Measurements from ENCODE around the gene LPAR1. TPM values are rescaled to one million over a fixed set of nuclear protein-coding genes. Genes with fewer than 3 reads are reported as not detected.

LPAR1 gene
- total and polyA plus RNA-seq, 10 of the 15 experiments (the other 5 are each of a cell fraction or from before 2014, with no cell fraction given): 3.3 to 12.9 (median 8.4) TPM

GRCh38 chr9:110990481-110990880, 47.8 kb downstream of the LPAR1 start:
- no peak for ATAC-seq
- FAIRE-seq: no peak
- no peak for DNase-seq (ENCODE audit: low read depth, low spot score)
- no peak overlapping the region for H3K9ac ChIP-seq (ENCODE audit: control insufficient read depth, insufficient read depth, low read length)
- RAD21 ChIA-PET (ENCODE audit: unreplicated experiment): no interaction called here
- intact Hi-C loops (cut with micrococcal nuclease; ENCODE audit: unreplicated experiment) (no loop called here), in situ Hi-C loops (cut with MboI) (no loop called here)
- peaks cover 2% of the 10 kb centered on the region; the same call in 1 of the 2 replicates for H3K4me1 ChIP-seq (ENCODE audit: control insufficient read depth, insufficient read depth, low read length)
- no peaks in the 10 kb centered on the region for H3K79me2 ChIP-seq (ENCODE audit: control insufficient read depth, insufficient read depth, low read length)
- TF ChIP-seq MTA3 (IDR thresholded peaks at IDR 0.05; ENCODE audit: borderline replicate concordance, low read length) (no peak), ATF7 (IDR thresholded peaks at IDR 0.05; ENCODE audit: low read depth) (peak; percentile 53)
- no peaks in the 10 kb centered on the region for H3K27me3 ChIP-seq (replicated peaks in 1 of 2; ENCODE audit: control insufficient read depth in 2 of 2, insufficient read depth in 2 of 2, low read length in 1 of 2)
- WGBS (ENCODE audit: insufficient coverage, insufficient replicate concordance, low lambda C conversion rate, missing lambda C conversion rate): 96% methylated on average over 2 of the region's 2 CpGs
- no peak overlapping the region for H3K4me2 ChIP-seq (ENCODE audit: control insufficient read depth, insufficient read depth)
- H3K9me3 ChIP-seq (replicated peaks; ENCODE audit: control insufficient read depth, insufficient read depth, low read length): no peaks in the 10 kb centered on the region
- H3K4me3 ChIP-seq: no peak overlapping the region
- SMC1A ChIA-PET (ENCODE audit: uncharacterized antibody, unreplicated experiment): interaction anchor here (0.6 kb wide), 1 partner anchor 31 kb away, joined by 3 read pairs; no protein-coding TSS in a partner anchor
- no peaks in the 10 kb centered on the region for H3K36me3 ChIP-seq (ENCODE audit: control insufficient read depth in 2 of 2, insufficient read depth in 2 of 2, low read length in 1 of 2)
- POLR2A ChIA-PET: interaction anchor here (1.0 kb wide), 1 partner anchor 38 kb away, joined by 3 read pairs; no protein-coding TSS in a partner anchor
- H4K20me1 ChIP-seq (ENCODE audit: control insufficient read depth, insufficient read depth): no peaks in the 10 kb centered on the region
- BruUV-seq (replicated peaks): no TSS peak
- H2AFZ ChIP-seq (ENCODE audit: control insufficient read depth, low read depth, low read length): no peak overlapping the region
- no peak overlapping the region for H3K27ac ChIP-seq (ENCODE audit: control insufficient read depth, insufficient read depth)
- CTCF ChIA-PET: no interaction called here

GRCh38 chr9:110986529-110986928, 51.7 kb downstream of the LPAR1 start:
- SMC1A ChIA-PET (ENCODE audit: uncharacterized antibody, unreplicated experiment): interaction anchor here (0.6 to 5.5 kb wide), 10 partner anchors 10 to 229 kb away, joined by 3 to 74 read pairs (median 10); no protein-coding TSS in a partner anchor
- no peaks in the 10 kb centered on the region for H3K9me3 ChIP-seq (replicated peaks; ENCODE audit: control insufficient read depth, insufficient read depth, low read length)
- 0% methylated on average over 1 of the region's 1 CpG for WGBS (ENCODE audit: insufficient coverage, insufficient replicate concordance, low lambda C conversion rate, missing lambda C conversion rate)
- H3K4me1 ChIP-seq (ENCODE audit: control insufficient read depth, insufficient read depth, low read length): no peaks in the 10 kb centered on the region
- H3K4me3 ChIP-seq: no peak overlapping the region
- ATAC-seq: no peak; the same call in 1 of the 3 replicates
- no peaks in the 10 kb centered on the region for H3K27me3 ChIP-seq (replicated peaks in 1 of 2; ENCODE audit: control insufficient read depth in 2 of 2, insufficient read depth in 2 of 2, low read length in 1 of 2)
- intact Hi-C loops (cut with micrococcal nuclease; ENCODE audit: unreplicated experiment): no loop called here
- DNase-seq (ENCODE audit: low read depth, low spot score): no peak
- H3K27ac ChIP-seq (ENCODE audit: control insufficient read depth, insufficient read depth): no peak overlapping the region
- H3K79me2 ChIP-seq (ENCODE audit: control insufficient read depth, insufficient read depth, low read length): no peaks in the 10 kb centered on the region
- in situ Hi-C loops (cut with MboI): no loop called here
- no peak overlapping the region for H3K4me2 ChIP-seq (ENCODE audit: control insufficient read depth, insufficient read depth)
- no peaks in the 10 kb centered on the region for H3K36me3 ChIP-seq (ENCODE audit: control insufficient read depth in 2 of 2, insufficient read depth in 2 of 2, low read length in 1 of 2)
- no peak overlapping the region for H3K9ac ChIP-seq (ENCODE audit: control insufficient read depth, insufficient read depth, low read length)
- H2AFZ ChIP-seq (ENCODE audit: control insufficient read depth, low read depth, low read length): no peak overlapping the region
- FAIRE-seq: no peak
- H4K20me1 ChIP-seq (ENCODE audit: control insufficient read depth, insufficient read depth): no peaks in the 10 kb centered on the region
- RAD21 ChIA-PET (ENCODE audit: unreplicated experiment): interaction anchor here (0.9 to 1.8 kb wide), 4 partner anchors 9 to 35 kb away, joined by 3 to 6 read pairs (median 5); no protein-coding TSS in a partner anchor
- CTCF ChIA-PET: interaction anchor here (1.0 to 1.6 kb wide), 3 partner anchors 12 to 33 kb away, joined by 3 to 4 read pairs (median 3); no protein-coding TSS in a partner anchor
- no TSS peak for BruUV-seq (replicated peaks)
- POLR2A ChIA-PET: interaction anchor here (2.0 to 2.1 kb wide), 2 partner anchors 9 to 11 kb away, joined by 7 to 11 read pairs; no protein-coding TSS in a partner anchor
- no peak for TF ChIP-seq MYB (IDR thresholded peaks at IDR 0.05; ENCODE audit: borderline replicate concordance, low read depth, low read length)
- TF ChIP-seq BMI1 (IDR thresholded peaks at IDR 0.05; ENCODE audit: borderline replicate concordance): no peak
- TF ChIP-seq, protein P1, sequence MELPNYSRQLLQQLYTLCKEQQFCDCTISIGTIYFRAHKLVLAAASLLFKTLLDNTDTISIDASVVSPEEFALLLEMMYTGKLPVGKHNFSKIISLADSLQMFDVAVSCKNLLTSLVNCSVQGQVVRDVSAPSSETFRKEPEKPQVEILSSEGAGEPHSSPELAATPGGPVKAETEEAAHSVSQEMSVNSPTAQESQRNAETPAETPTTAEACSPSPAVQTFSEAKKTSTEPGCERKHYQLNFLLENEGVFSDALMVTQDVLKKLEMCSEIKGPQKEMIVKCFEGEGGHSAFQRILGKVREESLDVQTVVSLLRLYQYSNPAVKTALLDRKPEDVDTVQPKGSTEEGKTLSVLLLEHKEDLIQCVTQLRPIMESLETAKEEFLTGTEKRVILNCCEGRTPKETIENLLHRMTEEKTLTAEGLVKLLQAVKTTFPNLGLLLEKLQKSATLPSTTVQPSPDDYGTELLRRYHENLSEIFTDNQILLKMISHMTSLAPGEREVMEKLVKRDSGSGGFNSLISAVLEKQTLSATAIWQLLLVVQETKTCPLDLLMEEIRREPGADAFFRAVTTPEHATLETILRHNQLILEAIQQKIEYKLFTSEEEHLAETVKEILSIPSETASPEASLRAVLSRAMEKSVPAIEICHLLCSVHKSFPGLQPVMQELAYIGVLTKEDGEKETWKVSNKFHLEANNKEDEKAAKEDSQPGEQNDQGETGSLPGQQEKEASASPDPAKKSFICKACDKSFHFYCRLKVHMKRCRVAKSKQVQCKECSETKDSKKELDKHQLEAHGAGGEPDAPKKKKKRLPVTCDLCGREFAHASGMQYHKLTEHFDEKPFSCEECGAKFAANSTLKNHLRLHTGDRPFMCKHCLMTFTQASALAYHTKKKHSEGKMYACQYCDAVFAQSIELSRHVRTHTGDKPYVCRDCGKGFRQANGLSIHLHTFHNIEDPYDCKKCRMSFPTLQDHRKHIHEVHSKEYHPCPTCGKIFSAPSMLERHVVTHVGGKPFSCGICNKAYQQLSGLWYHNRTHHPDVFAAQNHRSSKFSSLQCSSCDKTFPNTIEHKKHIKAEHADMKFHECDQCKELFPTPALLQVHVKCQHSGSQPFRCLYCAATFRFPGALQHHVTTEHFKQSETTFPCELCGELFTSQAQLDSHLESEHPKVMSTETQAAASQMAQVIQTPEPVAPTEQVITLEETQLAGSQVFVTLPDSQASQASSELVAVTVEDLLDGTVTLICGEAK (IDR thresholded peaks at IDR 0.05; ENCODE audit: borderline replicate concordance): no peak
- TF ChIP-seq CBX3 (IDR thresholded peaks at IDR 0.05; ENCODE audit: borderline replicate concordance, low read depth): no peak
- no peak for TF ChIP-seq FOXK2 (IDR thresholded peaks at IDR 0.05)
- no peak for TF ChIP-seq CHD4 (IDR thresholded peaks at IDR 0.05)
- no peak for TF ChIP-seq SUPT20H (IDR thresholded peaks at IDR 0.05; ENCODE audit: borderline replicate concordance, control insufficient read depth, low read depth, low read length)
- TF ChIP-seq PML (IDR thresholded peaks at IDR 0.05; ENCODE audit: low read length): no peak
- TF ChIP-seq, protein P2, sequence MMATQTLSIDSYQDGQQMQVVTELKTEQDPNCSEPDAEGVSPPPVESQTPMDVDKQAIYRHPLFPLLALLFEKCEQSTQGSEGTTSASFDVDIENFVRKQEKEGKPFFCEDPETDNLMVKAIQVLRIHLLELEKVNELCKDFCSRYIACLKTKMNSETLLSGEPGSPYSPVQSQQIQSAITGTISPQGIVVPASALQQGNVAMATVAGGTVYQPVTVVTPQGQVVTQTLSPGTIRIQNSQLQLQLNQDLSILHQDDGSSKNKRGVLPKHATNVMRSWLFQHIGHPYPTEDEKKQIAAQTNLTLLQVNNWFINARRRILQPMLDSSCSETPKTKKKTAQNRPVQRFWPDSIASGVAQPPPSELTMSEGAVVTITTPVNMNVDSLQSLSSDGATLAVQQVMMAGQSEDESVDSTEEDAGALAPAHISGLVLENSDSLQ (IDR thresholded peaks at IDR 0.05): no peak
- no peak for TF ChIP-seq SREBF1 (IDR thresholded peaks at IDR 0.05; ENCODE audit: low read length)
- no peak for TF ChIP-seq CREM (IDR thresholded peaks at IDR 0.05; ENCODE audit: low read depth)
- no peak for TF ChIP-seq KLF5 (IDR thresholded peaks at IDR 0.05; ENCODE audit: partially characterized antibody)

Data from GM12878 (cell line).